Forelimb muscle (tissue), 1 donor: Measurements from ENCODE around the gene RND3. TPM values are rescaled to one million over a fixed set of nuclear protein-coding genes. Genes with fewer than 3 reads are reported as not detected.

Experiments
- DNase-seq: peaks from one replicate; pipeline ENCODE4 v3.0.0-alpha.2; 2013; ENCODE audit warnings: low read depth
- polyA plus RNA-seq: library from polyadenylated mRNA; unstranded; fragments of 120-200 nt; gene quantifications from one replicate; pipeline ENCODE4 v1.2.1, GENCODE V29; 2013; ENCODE audit not compliant: insufficient read length

The RND3 gene
- polyA plus RNA-seq, 1 donor = 45.8 TPM

DNA sequence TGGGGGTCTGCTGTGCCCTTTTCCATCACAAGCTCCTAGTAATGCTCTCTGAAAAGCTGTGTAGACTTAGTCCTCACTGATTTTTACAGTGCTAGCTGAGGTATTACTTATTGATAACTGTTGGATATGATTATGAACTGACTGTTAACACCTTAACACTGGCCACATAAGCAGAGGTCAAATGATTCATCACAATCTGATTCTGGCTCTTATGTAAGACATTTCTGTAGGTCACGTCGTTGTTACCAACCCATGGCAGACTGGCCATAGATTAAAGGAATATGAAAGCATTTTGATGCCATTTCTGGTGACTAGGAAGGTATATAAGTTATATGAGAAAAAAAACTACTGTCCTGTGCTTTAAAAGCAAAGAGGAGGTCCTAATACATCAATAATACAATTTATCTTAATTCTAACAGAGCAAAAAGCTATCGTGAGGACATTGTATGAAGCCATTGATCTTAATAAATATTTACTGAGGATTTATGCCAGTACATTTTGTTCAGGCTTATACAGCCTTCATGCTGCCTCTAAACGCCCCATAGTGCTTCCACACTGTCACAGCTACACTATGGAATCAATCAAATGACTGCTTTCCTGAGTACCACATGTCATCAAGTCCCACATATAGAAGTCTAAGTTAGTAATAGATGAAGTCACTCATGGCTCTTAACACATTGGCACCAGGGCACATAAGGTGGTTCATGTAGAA, 6.9 kb upstream of the RND3 start:
- no peak for DNase-seq

DNA sequence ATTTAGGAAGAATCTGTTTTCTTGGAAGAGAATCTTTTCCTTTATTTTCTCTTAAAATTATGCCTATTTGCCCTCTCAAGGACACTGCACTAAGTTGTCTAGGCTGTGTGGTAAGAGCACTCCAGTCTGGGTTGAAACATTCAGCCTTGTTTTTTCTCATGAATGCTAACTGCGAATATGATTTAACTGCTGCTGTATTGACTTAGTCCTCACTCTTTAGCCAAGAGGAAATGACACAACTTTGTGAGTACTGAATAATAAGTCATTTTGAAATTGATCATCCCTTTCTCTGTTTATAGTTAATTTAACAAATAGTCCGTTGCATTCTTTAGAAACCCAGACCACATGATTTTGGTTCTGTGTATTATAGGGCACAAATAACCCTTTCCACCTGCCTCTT, 4.5 kb upstream of the RND3 start:
- no peak for DNase-seq

DNA sequence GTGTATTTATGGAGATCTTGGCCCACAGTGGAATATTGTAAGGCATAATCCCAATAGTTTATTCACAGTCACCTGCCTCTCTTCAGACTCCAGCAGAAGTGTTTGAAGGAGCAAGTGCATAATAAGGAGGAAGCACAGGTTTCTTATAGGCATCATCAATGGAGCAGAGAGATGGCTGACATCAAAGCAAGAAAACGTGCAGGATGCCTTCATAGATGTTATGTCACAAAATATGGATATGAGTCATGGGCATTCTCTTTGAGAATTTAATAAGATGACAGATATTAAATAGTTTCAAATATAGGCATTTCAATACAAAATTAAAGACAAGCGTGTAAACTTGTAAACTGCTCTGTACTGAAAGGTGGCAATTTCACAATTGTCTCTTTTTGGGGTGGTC, 4.0 kb upstream of the RND3 start:
- DNase-seq = no peak

DNA sequence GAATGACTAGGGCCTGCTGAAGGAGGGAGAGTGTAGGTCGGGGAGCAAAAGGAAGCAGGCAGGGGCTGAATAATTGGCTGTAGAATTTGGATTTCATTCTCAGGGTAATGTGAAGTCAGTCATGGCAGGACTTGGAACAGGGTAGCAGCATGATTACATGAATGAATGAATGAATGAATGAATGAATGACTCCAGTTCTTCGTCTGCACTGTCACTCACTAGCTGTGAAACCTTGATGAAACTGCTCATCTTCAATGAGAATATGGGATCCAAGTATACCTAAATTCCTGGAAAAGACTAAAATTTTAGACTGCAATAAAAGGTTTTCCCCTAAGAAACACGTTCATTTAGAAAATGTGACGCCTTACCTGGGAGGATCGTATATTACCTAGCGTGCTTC, 3.0 kb upstream of the RND3 start:
- DNase-seq = no peak

DNA sequence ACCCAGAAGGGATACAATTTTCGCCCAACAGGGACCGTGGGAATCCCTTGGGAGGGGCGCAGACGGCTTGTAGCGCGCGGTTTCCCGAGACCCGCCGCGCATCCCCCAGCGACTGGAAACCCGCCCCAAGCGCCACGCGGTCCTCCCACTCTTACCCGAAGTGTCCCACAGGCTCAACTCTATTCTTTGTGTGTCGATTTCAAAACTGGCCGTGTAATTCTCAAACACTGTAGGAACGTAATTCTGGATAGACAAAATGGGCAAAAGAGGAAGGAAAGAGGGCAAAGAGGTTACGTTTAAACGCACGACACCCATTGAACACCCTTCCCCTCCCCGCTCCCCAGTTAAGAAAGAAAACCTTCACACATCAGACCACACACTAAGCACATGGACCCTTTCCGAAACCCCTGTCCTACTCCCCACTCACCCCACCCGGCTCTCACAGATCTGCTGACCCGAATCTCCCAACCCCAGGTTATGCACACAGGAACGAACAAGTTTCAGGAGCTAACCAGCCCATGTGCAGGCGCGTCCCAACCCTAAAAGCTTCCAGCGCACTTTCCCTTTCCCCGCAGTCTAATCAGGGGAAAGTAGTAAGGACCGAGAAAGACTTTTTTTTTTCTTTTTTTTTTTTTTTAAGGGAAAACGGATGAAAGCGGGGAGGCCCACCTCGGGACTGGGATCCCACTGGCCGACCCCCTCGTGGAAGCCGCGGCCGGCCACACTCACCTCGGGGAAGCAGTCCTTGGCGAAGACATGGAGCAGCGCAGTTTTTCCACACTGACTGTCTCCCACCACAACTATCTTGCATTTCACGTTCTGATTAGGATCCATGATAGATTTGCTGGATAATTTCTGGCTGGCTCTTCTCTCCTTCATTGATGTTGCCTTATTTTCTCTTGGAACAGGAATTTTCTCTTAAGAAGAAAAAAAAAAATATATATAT, 655 bp downstream of the RND3 start:
- no peak for DNase-seq

DNA sequence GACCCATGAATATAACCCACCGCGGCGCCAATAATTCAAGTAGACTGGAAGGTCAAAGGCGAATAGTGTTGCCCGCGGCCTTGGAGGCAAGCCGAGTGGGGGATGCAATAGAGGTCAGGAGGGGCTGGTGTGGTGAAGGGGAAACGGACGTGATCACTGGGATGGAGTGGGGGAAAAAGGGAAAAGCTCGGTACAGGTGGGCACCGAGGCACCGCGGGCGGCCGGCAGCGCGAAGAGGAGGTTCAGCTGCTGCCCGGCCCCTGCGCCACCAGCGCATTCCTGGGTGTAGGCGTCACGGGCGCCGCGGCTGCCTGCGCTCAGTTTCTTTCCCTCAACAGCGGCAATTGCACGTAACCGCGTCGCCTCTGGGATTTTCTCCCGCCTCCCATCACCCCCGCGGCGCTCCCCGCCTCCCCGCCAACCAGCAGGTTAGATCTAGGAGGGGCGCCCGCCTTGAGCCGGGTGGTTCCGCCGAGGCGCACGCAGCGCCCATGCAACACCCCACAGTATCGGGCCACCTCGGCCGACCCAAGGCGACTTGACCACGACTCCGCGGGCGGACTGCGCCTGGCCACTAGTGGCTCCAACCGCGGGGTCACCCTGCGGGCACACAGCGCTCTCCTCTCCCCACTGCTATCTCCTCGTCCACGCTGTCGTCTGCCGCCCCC, 1.5 kb downstream of the RND3 start:
- DNase-seq = no peak

DNA sequence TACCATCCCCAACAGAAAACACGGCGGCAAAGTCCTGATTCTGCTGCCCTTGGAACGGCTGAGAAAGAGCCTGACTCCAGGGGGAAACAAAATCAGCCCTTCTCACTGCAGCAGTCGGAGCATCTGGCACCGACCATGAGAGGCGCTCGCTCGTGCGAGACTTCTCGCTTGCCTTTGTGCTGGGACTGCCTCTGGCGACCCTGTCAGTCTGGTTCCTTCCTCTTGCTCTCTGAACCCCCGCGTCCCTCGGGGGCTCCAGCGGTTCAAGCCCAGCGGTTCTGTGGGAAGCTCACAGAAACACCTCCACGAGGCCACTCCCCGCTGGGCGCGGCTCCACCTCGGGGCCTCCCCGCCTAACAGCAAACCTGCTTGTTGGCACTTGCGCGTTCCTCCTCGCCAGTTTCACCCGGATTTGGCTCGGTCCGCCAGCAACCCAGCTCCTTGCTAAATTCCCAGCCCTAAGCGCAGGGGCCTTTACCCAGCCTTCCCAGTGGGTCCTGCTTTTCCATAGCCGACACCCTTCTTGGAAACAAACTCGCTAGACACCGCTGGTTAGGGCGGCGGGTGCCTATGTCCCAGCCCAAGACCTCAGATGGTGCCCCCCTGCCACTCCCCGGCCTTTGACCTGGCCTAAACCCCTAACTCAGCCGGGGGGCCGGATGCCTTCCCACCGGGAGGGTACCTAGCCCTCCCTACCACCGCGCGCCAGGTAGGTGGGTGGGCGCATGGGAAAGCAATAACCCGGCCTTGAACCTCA, 2.2 kb downstream of the RND3 start:
- no peak for DNase-seq

DNA sequence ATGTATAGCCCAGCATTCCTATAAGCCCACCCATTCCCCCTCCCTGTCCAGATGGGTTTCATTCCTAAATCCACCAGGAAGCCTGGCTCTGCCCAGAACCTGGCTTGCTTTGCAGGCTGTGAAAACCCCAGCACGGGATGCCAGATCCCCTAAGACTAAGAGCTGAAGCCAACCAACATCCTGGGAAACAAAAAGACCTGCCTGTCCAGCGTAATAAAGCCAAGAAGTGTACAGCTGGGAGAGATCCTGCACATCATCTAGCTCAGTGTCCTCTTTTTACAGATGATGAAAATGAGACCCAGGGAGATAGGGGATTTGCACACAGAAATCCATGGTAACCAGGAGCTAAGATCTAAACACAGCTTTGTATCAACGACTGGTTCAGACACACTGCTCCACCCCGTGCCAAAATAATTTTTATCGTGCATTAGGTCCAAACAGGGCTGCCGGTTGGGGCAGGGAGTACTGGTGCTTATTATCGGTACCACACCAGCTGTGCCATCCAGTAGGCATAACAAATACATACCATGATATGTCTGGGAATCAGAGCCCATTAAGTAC, 2.9 kb downstream of the RND3 start:
- no peak for DNase-seq

DNA sequence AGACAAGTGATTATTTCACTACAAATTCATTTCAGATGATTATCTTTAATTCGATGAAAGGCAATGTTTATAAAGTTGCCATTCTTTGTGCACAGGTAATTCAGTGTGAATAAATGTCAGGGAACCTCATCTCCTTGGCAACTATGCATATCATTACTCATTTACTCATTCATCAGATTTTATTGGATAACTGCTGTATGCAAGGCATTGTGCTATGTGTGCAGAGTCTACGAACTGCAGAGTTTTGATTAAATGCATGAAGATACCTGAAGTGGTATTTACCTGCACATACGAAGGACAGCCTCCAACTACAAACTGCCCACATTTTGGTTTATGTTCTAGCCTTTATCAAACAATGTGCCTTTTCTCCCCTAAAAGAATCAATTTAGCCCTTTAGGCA, 3.5 kb downstream of the RND3 start:
- no peak for DNase-seq

DNA sequence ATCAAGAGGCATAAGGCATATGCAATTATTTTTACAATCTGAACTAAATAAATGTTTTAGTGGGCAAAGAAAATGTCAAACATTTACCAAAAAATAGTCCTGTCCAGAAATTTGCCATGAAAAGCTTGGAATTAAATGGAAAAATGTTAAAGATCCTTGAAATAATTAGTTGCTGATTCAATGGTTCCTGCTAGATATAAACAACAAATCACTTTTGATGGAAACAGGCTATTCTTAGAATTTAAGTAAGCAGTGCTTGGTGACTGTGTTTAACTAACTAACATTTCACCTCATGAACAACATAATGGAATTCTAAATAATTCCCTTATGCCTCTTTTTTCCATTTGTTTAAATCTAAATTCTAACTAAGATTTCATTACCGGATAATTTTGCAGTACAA, 3.9 kb downstream of the RND3 start:
- DNase-seq = no peak

DNA sequence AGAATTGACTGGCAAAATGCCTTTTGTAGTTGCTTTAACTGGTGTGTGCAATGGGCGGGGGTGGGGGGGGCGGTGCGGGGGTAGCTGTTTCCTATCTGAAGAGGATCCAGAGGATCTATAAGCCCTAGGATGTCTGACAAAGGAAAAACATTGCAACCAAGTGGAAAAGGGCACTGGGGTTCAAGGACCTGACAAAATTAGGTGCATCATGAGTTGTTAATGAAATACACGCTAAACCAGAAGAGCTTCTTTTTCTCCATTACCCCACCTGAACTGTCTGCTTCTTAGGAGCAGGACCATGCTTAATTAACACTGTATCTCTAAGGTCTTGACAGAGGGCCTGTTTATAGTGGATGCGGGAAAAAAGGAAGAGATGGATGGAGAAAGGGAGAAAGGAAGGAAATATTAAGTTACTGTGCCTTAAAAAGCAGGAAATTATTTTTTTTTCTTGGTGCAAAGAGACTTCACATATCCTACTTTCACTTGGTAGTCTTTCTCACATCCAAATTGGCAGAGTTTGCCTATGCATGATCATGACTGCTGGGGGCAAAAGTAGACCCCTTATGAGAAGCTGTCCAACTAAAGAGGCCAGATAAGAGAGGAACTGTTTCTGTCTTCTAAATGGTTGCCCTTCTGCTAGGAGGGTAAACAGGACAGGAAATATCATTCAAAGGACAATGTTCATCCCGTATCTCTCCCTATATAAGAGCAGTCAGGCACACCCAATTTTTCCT, 4.6 kb downstream of the RND3 start:
- DNase-seq = no peak

DNA sequence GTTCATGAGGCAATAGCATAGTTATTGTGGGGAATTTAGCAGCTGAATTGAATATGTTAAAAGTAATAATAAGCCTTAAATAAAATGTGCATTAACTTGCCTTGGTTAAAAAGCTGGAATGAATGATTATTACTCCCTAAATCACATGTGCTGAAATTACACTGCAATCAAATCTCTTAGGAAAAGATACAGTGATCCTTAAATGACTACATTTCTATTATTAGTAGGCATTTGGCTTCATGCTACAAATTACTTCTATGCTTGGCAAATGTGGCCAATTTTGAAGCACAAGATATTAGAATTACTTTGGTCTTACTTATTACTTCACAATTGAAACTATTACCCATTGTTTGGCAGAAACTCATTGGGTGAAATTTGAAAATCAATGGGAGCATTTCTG, 5.4 kb downstream of the RND3 start:
- no peak for DNase-seq

DNA sequence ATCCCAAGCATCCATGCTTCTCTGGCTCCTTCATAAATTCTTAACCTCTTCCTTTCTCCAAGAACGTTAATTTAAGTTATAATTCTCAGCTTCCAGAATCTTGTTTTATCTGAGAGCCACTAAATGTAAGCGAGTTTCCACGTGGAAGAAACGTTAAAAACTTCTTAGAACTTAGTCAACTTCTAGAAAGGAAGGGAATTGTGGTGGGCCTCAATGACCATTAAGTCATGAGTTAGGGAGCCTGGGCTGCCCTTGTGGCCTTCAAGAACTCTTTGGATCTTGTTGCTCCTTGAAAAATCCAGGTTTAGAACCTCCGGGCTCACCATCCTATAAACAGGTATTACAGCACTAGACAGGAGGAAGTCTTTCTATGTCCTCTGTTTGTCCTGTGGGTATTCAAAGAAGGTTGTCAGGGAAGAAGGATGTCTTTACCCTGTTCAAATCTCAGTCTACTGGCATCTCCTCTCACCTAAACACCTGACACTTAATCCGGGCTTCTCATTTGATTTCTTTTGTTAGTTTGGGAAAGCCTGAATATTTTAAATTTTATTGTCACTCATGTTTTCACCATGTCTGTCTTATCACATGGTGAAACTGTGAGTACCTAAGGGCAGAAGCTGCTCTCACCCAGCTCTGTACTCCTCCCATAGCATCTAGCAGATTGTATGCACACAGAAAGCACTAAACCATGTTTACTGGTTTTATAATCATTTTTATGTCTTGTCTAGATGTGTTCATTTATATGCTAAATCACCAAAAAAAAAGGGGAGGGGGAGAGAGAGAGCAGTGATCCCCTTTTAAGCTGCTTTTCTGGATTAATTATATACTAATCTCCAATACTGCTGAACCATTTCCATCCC, 6.3 kb downstream of the RND3 start:
- DNase-seq = no peak

DNA sequence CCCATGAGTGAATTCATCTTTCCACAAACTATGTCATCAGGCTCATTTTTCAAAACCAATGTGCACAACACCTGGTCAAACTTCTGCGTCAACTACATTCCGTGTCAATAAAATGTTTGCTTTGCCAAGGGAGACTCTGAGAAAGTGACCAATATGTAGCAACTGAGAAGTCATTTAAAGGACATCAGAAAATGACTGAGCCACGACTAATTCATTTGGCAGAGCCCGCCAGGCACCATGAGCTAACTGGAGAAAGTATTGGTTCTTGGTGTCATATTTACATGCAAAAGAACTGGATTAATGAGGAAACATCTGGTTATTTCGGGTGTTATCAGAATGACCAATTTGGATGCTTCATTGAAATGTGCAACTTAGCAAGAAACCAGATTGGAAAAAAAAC, 7.2 kb downstream of the RND3 start:
- DNase-seq = no peak

DNA sequence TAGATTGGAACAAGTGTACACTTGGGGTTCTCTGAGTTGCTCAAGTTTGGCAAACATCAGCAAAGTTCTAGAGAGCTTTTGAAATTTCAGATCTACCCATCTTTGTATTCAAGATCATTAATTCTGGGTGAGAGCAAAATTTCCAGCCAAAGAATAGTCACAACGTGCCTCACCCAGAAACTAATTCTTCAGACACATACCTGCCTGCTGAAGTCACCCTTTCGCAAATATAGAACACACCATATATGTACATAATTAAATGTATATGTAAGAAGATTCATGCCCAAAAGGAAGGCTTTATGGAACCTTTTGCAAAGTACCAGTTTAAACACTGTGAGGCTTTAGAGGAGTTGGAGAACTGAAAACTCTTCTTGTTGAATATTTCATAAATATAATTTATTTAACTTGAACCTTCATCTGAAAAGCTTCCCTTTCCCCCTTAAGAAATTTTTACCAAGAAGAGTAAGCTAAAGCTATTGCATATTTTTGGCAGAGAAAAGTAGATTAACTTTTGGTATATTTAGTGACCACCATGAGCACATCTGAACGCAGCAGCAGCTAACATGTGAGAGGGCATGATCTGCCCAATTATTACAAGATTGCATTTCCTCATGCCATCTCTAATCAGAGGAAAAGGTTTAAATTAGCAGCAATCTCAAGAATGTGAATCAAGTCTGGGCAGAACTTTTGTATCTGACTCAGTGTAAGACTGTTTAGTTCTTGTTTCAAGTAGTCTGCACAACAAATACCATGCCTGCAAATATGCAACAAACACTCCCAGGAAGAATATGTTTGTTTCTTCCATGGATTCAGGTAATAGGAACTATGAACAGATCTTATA, 8.2 kb downstream of the RND3 start:
- no peak for DNase-seq

DNA sequence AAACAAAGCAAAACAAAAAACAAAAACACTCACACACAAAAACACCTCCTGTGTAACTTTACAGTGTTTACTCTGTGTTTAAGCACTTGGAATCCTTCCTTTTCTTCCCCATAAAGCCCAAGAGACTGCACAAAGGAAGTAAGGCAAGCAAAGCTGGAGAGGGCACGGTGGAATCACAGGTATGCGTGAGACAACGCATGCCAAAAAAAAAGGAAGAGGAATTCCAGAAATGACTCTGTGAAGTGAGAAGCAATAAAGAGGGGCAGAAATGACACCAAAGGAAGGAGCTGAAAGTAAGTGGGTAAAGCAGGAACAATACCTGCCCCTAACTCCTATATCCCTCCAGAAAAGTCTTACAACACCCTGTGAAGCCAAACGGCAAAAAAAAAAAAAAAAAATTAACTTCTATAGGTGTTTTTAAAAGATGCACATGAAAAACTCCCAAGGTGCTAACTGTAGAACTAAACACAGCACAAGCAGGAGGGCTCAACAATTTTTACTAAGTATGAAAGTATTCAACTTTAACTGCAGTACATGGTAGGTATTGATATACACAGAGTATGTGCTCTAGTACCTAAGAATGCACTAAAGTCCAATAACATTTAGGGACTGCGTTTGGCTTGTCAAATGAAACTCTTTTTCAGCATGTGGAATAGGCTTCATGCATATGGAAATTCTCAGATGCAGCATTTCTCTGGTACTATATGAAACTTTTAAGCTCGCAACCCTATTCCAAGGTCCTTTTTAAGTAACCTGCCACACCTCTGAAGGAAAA, 9.1 kb downstream of the RND3 start:
- no peak for DNase-seq

DNA sequence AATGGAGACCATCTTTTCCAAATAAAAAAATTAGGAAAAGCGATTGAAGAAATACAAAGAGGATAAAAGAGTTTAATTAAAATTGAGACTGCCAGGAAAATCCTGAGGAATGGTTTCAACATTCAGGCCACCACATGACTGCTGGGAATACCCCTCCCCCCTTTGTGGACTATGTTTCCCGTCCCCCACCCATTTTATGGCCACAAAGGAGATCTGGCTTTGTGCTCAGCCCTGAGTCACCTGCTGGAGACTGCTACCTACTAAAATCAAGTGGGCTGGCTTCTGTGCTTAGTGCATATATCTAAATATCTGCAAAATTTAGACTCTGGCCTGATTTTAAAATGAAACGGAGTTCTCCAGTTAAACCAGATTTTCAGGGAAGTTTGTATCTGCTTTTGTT, 10.1 kb downstream of the RND3 start:
- no peak for DNase-seq

DNA sequence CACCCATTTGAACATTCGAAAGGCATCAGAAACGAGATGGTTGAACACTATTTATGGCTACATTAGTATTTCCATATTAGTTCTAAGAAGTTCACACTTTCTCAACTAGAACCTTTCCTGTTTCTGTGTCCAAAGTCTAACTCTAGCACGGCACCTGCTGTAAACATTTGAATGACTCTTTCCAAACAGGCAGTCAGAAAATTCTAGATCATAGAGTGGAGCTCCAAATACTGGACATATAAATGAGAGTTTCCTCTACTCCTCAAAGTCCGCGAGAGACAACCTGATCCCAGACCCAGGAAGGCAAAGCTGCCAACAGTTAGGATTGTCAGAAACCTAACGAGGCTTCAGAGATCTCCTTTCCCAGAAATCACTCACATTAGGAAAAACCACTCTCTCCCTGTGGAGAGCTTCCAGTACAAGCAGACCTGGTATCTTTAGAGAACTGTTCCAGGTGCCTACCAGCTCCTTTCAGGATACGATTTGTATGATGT, 10.6 kb downstream of the RND3 start:
- no peak for DNase-seq
